Stimulated activated CD4-positive, alpha-beta T cell treated with anti-CD3 and anti-CD28 coated beads, Interleukin-2, amount 100 ng/mL, for 24 hours (primary cell): ENCODE data around the gene MB21D2.

ENCODE experiments used
- DNase-seq, 2 donors: peaks; one replicate each; pipeline ENCODE4 v3.0.0-alpha.2; 2020

MB21D2 gene

DNA sequence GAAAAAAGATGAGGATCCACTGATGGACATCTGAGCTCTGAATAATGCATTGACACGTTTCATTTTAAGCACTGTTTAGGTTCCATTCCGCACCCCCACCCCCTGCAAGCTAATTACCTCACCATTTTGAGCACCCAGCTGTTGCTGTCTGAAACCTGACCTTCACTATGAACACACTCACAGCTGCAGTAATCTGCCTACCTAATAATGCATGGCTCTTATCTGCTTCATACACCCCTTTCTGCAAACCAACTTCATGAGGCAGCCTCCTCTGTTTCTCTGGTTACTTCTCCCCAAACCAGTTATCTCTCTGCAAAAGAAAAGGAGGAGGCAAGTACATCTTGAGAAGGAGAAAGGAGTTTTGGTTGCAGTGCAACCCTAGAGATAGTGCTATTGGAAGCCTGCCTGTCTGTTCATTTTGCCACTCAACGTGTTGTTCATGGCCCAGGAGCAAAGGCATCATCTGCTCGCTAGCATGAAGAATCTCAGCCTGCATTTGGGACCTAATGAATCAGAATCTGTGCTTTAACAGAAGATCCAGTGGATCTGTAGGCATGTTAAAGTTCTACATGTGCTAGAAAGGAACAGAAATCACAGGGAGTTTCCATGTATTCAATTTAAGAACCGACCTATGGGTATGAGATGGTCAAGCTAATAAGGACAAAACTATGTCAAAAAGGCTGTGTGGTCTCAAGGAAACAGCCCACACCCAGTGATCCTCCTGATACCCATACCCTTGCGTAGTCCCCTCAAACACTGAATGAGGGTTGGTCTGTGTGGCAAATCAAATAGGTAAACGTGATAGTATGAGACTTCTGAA lies 87.2 kb downstream of the MB21D2 start:
- DNase-seq, result no peak

- DNase-seq, result no peak
Measured at GRCh38 chr3:192827863-192828594, 89.6 kb downstream of the MB21D2 start.

- DNase-seq, result no peak
Measured at GRCh38 chr3:192827208-192827607, 90.4 kb downstream of the MB21D2 start.

DNA sequence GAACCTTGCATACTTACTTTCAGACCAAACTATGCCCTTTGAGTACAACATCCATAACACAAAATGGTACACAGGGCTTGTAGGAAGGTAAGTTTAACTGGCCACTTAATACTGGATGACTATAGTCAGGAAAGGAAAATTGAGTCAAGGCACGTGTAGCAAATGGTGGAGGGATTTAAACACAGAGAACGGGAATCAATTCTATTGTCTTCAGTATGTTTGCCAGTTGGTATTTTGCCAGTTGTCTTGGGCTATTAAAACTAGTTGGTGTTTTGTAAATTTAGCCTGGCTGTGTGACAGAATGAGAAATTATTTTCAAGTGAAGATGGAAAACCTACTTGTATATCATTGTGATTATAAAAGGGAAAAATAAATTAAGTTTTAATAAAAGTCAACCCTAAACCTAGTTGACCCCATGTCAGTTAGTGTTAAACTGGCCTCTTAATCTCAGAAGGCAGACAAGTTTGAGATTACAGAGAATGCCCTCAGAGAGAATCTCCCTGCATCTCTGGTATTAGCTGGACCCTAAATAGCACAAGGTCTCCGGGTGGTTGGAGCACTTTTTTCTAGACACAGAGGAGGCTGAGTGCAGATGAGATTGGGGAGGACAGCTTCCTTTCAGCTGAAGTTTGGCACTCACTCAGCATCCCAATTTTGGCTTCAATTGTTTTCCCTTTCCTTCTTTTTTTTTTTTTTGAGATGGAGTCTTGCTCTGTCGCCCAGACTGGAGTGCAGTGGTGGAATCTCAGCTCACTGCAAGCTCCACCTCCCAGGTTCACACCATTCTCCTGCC lies 91.2 kb downstream of the MB21D2 start:
- no peak for DNase-seq

DNA sequence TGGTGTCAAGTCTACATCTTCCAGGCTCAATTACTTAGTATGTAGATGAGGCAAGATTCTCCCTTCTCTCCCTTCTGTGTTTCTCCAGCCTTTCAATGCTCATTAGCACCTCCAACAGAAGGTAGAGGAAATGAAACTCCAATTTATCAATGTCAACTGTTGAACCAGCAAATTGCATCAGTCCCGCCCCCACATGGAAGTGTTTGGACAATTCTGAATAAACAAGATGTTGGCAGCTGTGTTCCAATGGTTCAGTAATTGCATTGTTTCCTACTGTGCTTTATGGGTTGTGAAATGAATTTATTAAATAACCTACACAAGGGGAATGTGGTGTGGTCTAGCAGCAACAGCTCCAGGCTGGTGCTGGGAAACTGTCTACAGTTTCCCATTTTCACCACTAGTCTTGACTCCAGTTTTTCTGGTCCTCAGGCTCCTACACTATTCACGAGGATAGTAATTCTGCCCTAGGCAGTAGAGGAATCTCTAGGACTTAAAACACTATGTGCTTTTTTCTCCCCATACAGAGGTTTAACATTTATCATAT lies 91.9 kb downstream of the MB21D2 start:
- no peak for DNase-seq

- no peak for DNase-seq
Measured at GRCh38 chr3:192825216-192825615, 92.4 kb downstream of the MB21D2 start.

- DNase-seq, result no peak
Measured at GRCh38 chr3:192824313-192824712, 93.3 kb downstream of the MB21D2 start.

GRCh38 chr3:192821161-192821560 lies 96.5 kb downstream of the MB21D2 start:
- no peak for DNase-seq

DNA sequence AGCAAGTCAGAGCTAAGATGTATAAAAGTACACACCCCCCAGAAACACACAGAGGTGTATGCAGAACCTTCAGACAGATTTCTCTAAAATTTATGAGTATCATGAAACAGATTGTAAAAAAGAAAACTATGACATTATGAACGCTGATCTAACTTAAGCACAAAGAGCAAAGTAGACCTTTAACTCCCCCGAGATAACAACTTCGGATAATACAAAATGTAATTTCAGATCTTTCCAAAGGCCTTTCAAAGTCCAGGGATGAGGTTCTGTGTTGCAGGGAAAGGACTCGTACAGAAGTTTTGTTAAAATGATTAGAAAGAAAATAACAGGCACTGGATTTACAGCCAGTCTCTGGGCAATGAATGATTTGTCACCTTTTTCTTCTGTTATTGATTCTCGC lies 97.5 kb downstream of the MB21D2 start:
- no peak for DNase-seq

GRCh38 chr3:192819001-192819569 lies 98.6 kb downstream of the MB21D2 start:
- DNase-seq, result peak; percentile 44 to 51

- no peak for DNase-seq
Measured at GRCh38 chr3:192818126-192818525, 99.5 kb downstream of the MB21D2 start.

GRCh38 chr3:192817506-192817905 lies 100.2 kb downstream of the MB21D2 start:
- no peak for DNase-seq

GRCh38 chr3:192817053-192817452 lies 100.6 kb downstream of the MB21D2 start:
- no peak for DNase-seq

GRCh38 chr3:192816351-192816750 lies 101.3 kb downstream of the MB21D2 start:
- DNase-seq, result no peak

DNA sequence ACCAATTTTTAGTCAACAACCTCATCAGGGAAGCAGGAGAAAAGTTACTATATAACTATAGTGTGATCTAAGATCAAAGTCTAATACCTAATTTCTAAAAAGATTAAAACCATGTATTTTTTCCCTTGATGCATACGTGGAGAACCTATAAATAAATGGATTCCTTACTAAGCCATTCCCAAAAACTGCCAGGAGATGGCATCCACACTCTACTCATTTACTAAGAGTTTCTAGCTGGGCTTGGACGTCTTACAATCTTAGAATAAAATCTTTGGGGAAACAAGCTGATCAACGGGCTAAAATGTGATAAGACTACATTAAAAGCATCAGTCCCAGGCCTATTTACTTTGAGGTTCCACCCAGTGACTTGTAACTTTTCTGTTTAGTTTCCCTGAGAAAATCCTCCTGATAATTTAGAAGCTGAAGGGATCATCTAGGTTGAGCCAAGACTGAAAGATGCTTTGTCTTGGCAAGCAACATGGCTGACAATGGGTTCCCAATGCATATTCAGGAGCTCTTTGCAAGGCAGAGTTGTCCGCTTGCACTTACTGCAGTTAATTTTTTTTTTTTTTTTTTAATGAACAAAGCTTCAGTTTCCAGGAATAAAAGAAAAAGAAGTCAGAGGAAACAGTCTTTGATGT lies 104.8 kb downstream of the MB21D2 start:
- DNase-seq, result no peak

DNA sequence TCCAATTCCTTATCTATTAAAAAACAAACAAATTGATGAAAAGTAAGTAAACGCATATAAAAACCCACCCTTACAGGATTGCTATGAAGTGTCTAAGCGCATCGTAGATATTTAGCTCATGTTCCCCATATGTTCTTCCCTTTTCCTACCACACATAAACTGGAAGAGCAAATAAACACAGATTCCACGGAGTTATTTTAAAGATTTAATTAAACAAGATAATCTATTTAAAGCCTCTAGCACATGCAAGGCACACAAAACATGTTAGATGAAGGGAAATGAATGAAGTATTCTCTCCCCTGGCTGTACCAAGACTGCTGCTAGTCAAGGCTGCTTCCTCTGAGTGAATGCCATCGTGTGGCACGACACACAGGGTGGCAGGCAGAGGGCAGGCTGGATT lies 111.9 kb downstream of the MB21D2 start:
- no peak for DNase-seq

GRCh38 chr3:192804502-192804901 lies 113.2 kb downstream of the MB21D2 start:
- no peak for DNase-seq

DNA sequence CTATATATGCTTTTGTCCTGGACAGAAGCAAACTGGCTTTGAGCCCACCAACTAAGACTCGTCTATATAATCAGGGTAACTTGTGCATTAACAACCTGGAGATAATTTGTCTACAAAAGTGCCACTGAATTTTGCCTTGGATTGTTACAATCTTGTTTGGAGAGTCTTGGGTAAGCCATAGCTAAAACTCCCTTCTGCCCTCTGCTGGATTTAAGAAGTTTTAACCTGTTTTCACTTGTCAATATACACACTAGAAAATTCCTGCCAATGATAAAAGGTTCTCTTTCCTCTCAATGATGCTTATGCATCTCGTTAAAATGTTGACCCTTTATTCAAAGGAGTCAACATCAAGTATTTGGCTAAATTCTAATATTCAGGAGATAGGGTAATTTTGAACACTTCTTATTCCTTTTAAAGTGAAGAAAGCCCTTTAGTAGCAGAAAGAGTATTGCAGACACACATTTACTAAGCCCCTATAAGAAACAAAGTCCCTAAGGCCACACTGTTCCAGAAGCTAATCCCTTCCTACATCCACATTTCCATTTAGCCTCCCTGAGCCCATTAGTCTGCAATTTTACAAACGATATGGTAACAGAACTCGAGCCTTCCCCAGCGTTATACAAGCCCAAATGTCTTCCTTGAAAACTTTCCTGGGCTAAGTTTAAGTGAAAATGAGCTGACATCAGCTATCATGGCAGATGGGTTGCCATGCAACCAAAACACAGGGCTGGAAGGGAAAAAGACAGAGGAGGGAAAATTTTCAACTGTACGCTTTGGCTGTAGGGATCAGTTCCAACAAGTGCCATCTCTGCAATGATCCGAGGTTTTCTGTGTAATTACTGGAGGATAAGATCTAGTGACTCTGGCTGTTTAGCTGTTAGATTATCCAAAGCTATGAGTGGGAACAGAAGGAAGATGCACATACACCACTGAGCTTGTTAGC lies 114.4 kb downstream of the MB21D2 start:
- DNase-seq, result no peak

GRCh38 chr3:192801985-192802384 lies 115.7 kb downstream of the MB21D2 start:
- no peak for DNase-seq

- no peak for DNase-seq
Measured at GRCh38 chr3:192799721-192800120, 117.9 kb downstream of the MB21D2 start.

DNA sequence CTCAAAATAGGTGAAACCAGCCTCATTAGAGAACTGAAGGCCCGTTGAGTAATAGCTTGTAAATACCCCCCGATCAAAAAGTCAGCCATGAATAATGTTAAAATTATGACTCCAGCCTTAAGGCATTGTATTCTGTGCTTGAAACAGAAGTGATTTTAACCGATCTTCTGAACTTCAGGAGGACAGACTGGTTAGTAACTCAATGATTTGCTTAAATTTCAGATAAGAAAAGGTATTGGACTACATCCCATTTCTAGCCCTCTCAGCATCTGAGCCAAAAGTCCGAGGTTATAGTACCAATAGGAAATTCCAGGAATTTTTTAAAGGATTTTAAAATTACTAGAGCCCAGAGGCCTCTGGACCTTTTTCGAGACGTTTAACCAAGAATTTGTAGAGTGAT lies 122.6 kb downstream of the MB21D2 start:
- no peak for DNase-seq
